ENCODE measurements around the gene FAM234A. TPM values are rescaled to one million over a fixed set of nuclear protein-coding genes. Genes with fewer than 3 reads are reported as not detected.
A peak's percentile ranks its signal among the peaks of the same experiment; 100 is the strongest.

The FAM234A gene
- total RNA-seq, 1 experiment from 2014 or later: 72.4 TPM

GRCh38 chr16:242281-242680, 7.7 kb downstream of the FAM234A start:
- ChIA-PET POLR2A (ENCODE audit: low non-redundant PET) (no interaction called here), CTCF (interaction anchor here (0.6 kb wide), 1 partner anchor 120 kb away, joined by 3 read pairs; no protein-coding TSS in a partner anchor)
- Histone ChIP-seq H3K27ac (ENCODE audit: low read depth, low read length, poor library complexity, severe bottlenecking) (no peak overlapping the region), H3K36me3 (ENCODE audit: insufficient read depth, low read length, poor library complexity, severe bottlenecking) (no peaks in the 10 kb centered on the region), H3K27me3 (replicated peaks; ENCODE audit: insufficient read depth, low read depth, low read length, poor library complexity) (no peaks in the 10 kb centered on the region), H3K9me3 (ENCODE audit: low read depth, low read length, poor library complexity, severe bottlenecking) (no peaks in the 10 kb centered on the region), H3K4me3 (ENCODE audit: low read depth, low read length, poor library complexity, severe bottlenecking) (no peak overlapping the region), H3K4me1 (ENCODE audit: insufficient read depth, low read length, poor library complexity, severe bottlenecking) (no peaks in the 10 kb centered on the region)
- intact Hi-C loops (cut with micrococcal nuclease; ENCODE audit: unreplicated experiment): no loop called here
- TF ChIP-seq EZH2 (IDR thresholded peaks at IDR 0.05; ENCODE audit: borderline replicate concordance, low read depth, low read length, poor library complexity, severe bottlenecking) (no peak), CTCF (conservative IDR thresholded peaks at IDR 0.05; ENCODE audit: low read depth, low read length) (no peak)
- no peak for DNase-seq (ENCODE audit: low spot score)
- BruUV-seq (replicated peaks): no TSS peak

- DNase-seq (ENCODE audit: low spot score): no peak
- no peak overlapping the region for H3K4me3 ChIP-seq (ENCODE audit: low read depth, low read length, poor library complexity, severe bottlenecking)
- intact Hi-C loops (cut with micrococcal nuclease; ENCODE audit: unreplicated experiment): no loop called here
- BruUV-seq (replicated peaks): no TSS peak
- POLR2A ChIA-PET (ENCODE audit: low non-redundant PET): no interaction called here
- CTCF ChIA-PET: no interaction called here
- no peaks in the 10 kb centered on the region for H3K9me3 ChIP-seq (ENCODE audit: low read depth, low read length, poor library complexity, severe bottlenecking)
- no peaks in the 10 kb centered on the region for H3K27me3 ChIP-seq (replicated peaks; ENCODE audit: insufficient read depth, low read depth, low read length, poor library complexity)
- no peaks in the 10 kb centered on the region for H3K36me3 ChIP-seq (ENCODE audit: insufficient read depth, low read length, poor library complexity, severe bottlenecking)
- TF ChIP-seq EZH2 (IDR thresholded peaks at IDR 0.05; ENCODE audit: borderline replicate concordance, low read depth, low read length, poor library complexity, severe bottlenecking) (no peak), CTCF (conservative IDR thresholded peaks at IDR 0.05; ENCODE audit: low read depth, low read length) (no peak)
- H3K4me1 ChIP-seq (ENCODE audit: insufficient read depth, low read length, poor library complexity, severe bottlenecking): no peaks in the 10 kb centered on the region
- no peak overlapping the region for H3K27ac ChIP-seq (ENCODE audit: low read depth, low read length, poor library complexity, severe bottlenecking)
These were observed 8.7 kb downstream of the FAM234A start for GRCh38 chr16:243348-243747.

GRCh38 chr16:245105-245504, 10.5 kb downstream of the FAM234A start:
- no peak overlapping the region for H3K4me3 ChIP-seq (ENCODE audit: low read depth, low read length, poor library complexity, severe bottlenecking)
- DNase-seq (ENCODE audit: low spot score): no peak
- peak overlapping the region; percentile 42 for H3K27ac ChIP-seq (ENCODE audit: low read depth, low read length, poor library complexity, severe bottlenecking)
- no peaks in the 10 kb centered on the region for H3K36me3 ChIP-seq (ENCODE audit: insufficient read depth, low read length, poor library complexity, severe bottlenecking)
- no peak for TF ChIP-seq CTCF (conservative IDR thresholded peaks at IDR 0.05; ENCODE audit: low read depth, low read length)
- no peak for TF ChIP-seq EZH2 (IDR thresholded peaks at IDR 0.05; ENCODE audit: borderline replicate concordance, low read depth, low read length, poor library complexity, severe bottlenecking)
- no peaks in the 10 kb centered on the region for H3K4me1 ChIP-seq (ENCODE audit: insufficient read depth, low read length, poor library complexity, severe bottlenecking)
- ChIA-PET POLR2A (ENCODE audit: low non-redundant PET) (no interaction called here), CTCF (no interaction called here)
- no peaks in the 10 kb centered on the region for H3K9me3 ChIP-seq (ENCODE audit: low read depth, low read length, poor library complexity, severe bottlenecking)
- no peaks in the 10 kb centered on the region for H3K27me3 ChIP-seq (replicated peaks; ENCODE audit: insufficient read depth, low read depth, low read length, poor library complexity)
- intact Hi-C loops (cut with micrococcal nuclease; ENCODE audit: unreplicated experiment): no loop called here
- no TSS peak for BruUV-seq (replicated peaks)

Measured in A673 (cell line).